HG03103 (cell line): ENCODE data around the gene ATP6V0A1.
"Not testable (repeated sequence)": the region's sequence is repeated elsewhere in the genome, so short reads cannot be mapped to it uniquely, and the experiment has no call there.

Experiments used
- ATAC-seq: cut with Tn5 transposase; IDR thresholded peaks from one replicate; pipeline ENCODE4 v1.9.1; 2021; ENCODE audit warnings: low read depth; ENCODE audit not compliant: unreplicated experiment

Gene ATP6V0A1

DNA sequence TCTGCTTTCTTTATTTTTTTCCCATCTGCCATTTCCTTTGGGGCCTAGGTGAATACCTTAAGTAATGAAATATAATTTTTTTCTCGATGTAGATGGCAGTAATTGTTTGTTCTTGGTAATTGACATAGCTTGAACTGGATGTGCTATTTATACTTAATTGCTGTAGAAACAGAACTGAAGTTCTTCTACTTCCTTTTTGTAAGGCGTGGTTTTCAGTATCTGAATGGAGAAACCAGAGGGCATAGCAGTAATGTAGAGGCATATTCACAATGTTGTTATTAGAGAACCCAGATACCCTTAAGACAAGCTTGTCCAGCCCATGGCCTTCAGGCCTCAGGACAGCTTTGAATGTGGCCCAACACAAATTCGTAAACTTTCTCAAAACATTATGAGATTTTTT, 16.4 kb downstream of the ATP6V0A1 start:
- ATAC-seq, result no peak

GRCh38 chr17:42475835-42476234, 17.2 kb downstream of the ATP6V0A1 start:
- ATAC-seq, result no peak

DNA sequence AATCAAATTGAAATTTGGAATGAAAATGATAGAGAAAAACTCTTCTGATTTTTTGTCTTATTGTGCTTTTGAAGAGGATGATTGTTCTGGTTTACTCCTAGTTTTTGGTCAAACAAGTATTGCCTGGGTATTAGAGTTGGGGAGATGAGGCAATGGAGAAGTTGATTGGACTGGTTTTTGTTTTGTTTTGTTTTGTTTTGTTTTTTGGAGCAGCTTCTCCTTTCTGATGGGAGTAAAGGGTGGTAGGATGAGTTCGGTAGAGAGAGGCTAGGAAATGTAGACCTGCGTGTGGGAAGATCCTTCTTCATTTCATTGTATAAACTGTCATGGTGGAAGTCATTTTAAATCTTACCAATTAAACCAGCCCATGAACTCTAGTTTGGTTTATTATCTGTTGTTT, 17.7 kb downstream of the ATP6V0A1 start:
- no peak for ATAC-seq

DNA sequence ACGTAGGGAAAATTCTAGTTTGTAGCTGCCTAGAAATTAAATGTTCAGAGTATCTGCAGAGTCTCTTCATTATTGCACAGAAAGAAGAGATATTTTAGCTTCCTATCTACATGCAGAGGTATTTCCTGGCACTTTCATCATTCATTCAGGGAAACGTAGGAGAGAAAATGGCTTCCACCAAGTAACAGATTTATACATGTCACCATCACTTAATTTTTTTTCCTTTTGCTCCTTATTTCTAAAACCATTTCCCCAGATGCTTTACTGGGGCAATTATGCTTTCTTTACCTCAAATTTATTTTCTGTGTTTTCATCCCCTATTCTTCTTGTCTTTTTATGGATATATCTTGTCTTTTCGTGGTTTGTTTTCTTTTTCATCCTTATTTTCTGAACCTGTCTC, 18.5 kb downstream of the ATP6V0A1 start:
- no peak for ATAC-seq

DNA sequence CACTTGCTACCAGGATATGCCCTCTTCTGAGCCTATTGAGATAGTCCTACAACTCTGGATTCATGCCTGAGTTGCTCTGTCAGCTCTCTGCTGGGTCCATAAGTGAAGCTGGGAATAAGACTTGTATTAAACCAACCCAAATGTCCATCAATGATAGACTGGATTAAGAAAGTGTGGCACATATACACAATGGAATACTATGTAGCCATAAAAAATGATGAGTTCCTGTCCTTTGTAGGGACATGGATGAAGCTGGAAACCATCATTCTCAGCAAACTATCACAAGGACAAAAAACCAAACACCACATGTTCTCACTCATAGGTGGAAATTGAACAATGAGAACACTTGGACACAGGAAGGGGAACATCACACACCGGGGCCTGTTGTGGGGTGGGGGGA, 19.1 kb downstream of the ATP6V0A1 start:
- not testable (repeated sequence) for ATAC-seq

DNA sequence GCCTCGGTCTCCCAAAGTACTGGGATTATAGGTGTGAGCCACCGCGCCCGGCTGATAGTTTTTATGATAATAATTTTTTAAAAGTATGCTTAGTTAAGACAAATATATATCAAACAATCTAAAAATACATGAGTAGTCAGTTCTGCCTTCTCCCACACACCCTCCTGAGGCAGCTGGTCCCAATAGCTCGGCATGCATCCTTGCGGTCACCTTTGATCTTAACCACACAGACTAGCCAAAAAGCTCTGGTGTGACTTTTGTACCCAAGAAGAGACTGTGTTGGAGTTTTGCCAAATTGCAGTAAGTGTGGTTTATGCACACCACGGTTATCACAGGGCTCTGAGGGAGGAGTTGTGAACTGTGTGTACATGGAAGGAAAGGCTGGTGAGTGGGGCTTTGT, 25.6 kb downstream of the ATP6V0A1 start:
- ATAC-seq, result no peak

- no peak for ATAC-seq
Measured at GRCh38 chr17:42485680-42486079, 27.0 kb downstream of the ATP6V0A1 start.

GRCh38 chr17:42488032-42488431, 29.4 kb downstream of the ATP6V0A1 start:
- ATAC-seq, result no peak

- ATAC-seq, result no peak
Measured at GRCh38 chr17:42493319-42493718, 34.6 kb downstream of the ATP6V0A1 start.

DNA sequence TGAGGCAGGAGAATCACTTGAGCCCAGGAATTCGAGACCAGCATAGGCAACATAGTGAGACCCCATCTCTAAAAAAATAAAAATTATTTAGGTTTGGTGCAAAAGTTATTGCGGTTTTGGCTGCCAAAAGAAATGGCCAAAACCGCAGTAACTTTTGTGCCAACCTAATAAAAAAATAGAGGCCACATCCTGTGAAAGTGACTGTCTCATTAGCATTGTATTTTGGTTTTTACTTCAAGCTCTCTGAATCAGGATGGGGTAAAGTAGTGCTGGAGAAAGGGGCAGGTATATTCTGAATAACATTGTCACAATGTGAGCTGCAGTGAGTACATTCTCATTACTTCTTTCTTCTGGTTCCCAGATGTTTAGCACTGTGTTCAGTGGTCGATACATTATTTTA, 36.0 kb downstream of the ATP6V0A1 start:
- no peak for ATAC-seq

- no peak for ATAC-seq
Measured at GRCh38 chr17:42498828-42499227, 40.1 kb downstream of the ATP6V0A1 start.

GRCh38 chr17:42502091-42502490, 43.4 kb downstream of the ATP6V0A1 start:
- ATAC-seq, result no peak

DNA sequence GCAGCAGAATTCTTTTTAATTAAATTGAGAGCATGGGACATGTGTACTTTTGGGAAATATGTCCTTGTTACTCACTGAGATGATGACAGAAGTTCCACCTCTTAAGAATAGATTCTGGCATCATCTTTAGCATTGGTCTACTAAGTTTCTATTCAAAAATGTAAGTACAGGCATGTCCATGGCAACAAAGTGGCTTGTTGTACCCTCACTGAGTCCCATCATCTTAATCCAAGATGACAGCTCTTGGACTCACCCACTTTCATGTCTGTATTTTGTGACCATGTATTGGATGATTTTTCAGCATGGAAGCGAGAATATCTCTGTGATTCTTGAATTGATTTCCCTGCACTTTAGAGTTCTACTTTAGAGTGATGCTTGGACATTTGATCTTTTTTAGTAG, 44.2 kb downstream of the ATP6V0A1 start:
- no peak for ATAC-seq

- ATAC-seq, result no peak
Measured at GRCh38 chr17:42507671-42508070, 49.0 kb downstream of the ATP6V0A1 start.

- ATAC-seq, result no peak
Measured at GRCh38 chr17:42508426-42509165, 49.9 kb downstream of the ATP6V0A1 start.

- no peak for ATAC-seq
Measured at GRCh38 chr17:42509409-42509808, 50.7 kb downstream of the ATP6V0A1 start.

DNA sequence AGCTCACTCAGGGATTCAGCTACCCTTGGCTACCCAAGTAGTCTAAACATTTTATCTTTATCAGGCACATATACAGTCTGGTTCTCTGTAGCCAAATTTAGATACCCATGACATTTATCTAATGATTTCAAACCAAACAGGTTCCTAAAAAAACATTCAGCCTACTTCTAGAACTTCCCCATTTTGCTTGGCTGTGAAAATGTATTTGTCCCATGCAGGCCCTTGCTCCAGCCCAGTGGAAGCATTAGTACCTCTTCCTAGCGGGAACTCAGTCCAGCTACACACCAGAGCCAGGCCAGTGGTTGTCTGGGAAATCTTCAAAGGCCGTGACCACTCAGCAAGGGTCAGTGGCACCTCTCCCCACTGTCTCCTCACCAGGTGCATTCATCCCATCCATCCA, 51.2 kb downstream of the ATP6V0A1 start:
- no peak for ATAC-seq

DNA sequence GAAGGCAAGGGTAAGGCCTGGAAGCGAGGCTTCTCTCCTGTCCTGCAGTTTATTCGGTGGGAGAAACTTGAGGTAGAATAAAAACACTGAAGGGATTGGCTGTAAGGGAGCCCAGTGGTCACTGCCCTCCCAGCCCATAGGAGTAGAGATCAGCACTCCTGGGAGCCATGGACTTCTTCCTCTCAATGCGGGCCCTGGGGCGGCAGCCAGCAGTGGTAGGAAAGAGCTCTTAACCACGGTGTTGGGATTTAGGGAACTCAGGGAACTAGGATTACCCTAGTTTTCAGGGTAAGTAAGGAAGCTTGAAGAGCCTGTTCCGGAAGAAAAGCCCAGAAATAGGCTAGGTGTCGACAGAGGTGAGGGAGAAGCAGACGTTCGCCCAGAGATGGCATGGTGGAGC, 53.6 kb downstream of the ATP6V0A1 start:
- no peak for ATAC-seq

DNA sequence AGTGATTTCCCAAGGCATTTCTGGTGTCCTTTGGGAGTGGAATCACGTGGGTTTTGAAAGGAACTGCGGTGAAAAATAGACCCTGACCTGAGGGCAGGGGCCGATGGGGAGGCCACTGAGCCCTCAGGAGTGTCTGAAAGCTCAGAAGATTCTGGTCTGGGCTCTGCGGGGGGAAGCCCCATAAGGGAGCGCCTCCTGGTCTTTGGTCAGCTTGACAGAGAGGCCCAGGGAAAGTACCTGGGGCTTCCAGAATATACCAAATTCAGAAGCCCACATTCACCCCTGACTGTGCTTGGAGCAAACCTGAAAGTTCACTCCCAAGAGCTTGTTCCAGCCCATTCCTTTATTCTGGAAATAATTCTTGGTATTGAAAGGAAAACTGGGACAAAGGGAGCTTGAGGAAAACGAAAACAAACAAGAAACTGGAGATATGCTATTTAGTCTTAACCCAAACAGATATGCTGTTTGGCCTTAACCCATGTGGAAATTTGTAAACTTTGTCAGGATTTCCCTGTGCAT, 54.1 kb downstream of the ATP6V0A1 start:
- no peak for ATAC-seq

DNA sequence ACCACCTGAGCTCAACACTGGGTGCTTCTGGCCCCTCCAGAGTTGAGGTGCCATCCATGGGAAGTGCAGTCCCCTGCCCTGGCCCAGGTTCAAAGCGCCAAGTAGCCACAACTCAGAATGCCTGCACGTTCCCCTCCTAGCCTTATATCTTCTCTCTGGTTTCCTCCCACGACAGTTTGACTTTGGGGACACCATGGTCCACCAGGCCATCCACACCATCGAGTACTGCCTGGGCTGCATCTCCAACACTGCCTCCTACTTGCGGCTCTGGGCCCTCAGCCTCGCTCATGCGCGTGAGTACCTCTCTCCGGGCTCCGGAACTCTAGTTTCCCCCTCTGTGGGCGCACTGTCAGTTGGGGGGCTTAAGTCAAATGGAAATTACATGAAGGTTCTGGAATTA, 55.0 kb downstream of the ATP6V0A1 start:
- no peak for ATAC-seq

DNA sequence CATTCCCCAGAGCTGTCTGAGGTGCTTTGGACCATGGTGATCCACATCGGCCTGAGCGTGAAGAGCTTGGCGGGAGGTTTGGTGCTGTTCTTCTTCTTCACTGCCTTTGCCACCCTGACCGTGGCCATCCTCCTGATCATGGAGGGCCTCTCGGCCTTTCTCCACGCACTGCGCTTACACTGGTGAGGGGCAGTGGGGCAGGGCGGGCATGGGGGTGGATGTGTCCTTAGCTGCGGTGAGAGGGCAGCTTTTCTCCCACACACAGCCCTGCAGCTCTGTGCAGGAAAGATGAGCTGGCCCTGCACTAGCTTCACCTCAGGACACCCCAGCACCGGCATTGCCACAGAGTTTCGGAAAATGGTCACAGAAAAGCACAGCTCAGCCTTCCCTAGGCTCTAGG, 55.6 kb downstream of the ATP6V0A1 start:
- ATAC-seq, result no peak

DNA sequence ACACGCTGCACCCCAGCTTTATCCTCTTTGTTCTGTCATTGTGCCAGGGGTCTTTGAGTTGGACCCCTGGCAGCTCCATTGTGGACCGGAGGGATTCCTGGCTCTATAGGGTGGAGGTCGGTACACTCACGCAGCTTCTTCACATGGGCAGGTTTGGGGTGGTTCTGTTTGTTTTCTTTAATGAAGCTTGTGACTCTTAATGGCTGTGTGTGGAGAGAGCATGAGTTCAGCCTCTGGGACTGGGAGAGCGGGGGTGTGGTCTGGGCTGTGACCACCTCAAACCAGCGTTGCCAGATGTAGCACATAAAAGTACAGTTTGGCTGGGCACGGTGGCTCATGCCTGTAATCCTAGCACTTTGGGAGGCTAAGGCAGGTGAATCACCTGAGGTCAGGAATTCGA, 56.2 kb downstream of the ATP6V0A1 start:
- ATAC-seq, result no peak

GRCh38 chr17:42517516-42517915, 58.8 kb downstream of the ATP6V0A1 start:
- no peak for ATAC-seq
